Nephron progenitor cell (in vitro differentiated cells): ENCODE data around the gene DLL1.
A peak's percentile ranks its signal among the peaks of the same experiment; 100 is the strongest.

ENCODE experiments used
- DNase-seq: peaks from one replicate; pipeline ENCODE4 v3.0.0; 2021
- H3K27ac Mint-ChIP-seq: 2 replicates; pipeline ENCODE4 v1.8.0; 2021; ENCODE audit warnings: mild to moderate bottlenecking, moderate library complexity, mixed read lengths
- H3K27me3 Mint-ChIP-seq: 2 replicates; pipeline ENCODE4 v1.8.0; 2021; ENCODE audit warnings: mild to moderate bottlenecking, low read depth, mixed read lengths; ENCODE audit not compliant: poor library complexity
- H3K36me3 Mint-ChIP-seq: 2 replicates; pipeline ENCODE4 v1.8.0; 2021; ENCODE audit warnings: low read depth, mixed read lengths
- H3K4me1 Mint-ChIP-seq: 2 replicates; pipeline ENCODE4 v1.8.0; 2021; ENCODE audit warnings: mixed read lengths
- H3K4me3 Mint-ChIP-seq: 2 replicates; pipeline ENCODE4 v1.8.0; 2021; ENCODE audit warnings: mild to moderate bottlenecking, moderate library complexity, mixed read lengths
- H3K9me3 Mint-ChIP-seq: 2 replicates; pipeline ENCODE4 v1.8.0; 2021; ENCODE audit warnings: mild to moderate bottlenecking, moderate library complexity, mixed read lengths
- CTCF ChIP-seq: fragments of 200-600 bp; sonication (generic); IDR thresholded peaks from 2 replicates; pipeline ENCODE4 v1.5.0; 2021; ENCODE audit warnings: antibody characterized with exemption

The DLL1 gene

GRCh38 chr6:170296746-170297575 is 6.1 kb upstream of the DLL1 start:
- peak overlapping the region; percentile 58 for H3K4me3 Mint-ChIP-seq

DNA sequence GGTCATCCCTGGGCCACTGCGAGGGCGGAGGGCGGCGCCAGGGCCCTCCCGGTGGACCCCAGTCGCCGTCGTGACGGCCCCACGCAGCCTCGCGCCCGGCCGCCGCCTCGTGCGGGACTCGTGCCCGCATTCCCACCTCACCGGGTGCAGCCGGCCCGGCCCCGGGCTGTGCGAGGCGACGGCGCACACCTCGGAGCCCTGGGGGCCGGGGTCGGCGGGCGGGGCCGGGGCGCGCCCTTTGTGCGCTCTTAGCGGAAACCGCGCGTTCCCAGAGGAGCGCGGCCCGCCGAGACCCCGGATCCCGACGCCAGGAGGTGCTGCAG is 5.5 kb upstream of the DLL1 start:
- H3K36me3 Mint-ChIP-seq, result peaks cover 16% of the 10 kb centered on the region
- peak; percentile 57 for DNase-seq

More at GRCh38 chr6:170296746-170297575, 6.1 kb upstream of the DLL1 start:
- TF ChIP-seq CTCF, result no peak
- Mint-ChIP-seq H3K4me1 (peaks cover 32% of the 10 kb centered on the region), H3K9me3 (peaks cover 23% of the 10 kb centered on the region), H3K36me3 (peaks cover 22% of the 10 kb centered on the region), H3K27me3 (peaks cover 63% of the 10 kb centered on the region), H3K27ac (no peak overlapping the region)
- DNase-seq, result no peak

GRCh38 chr6:170295510-170296422 is 4.9 kb upstream of the DLL1 start:
- DNase-seq, result peak; percentile 72
- H3K4me1 Mint-ChIP-seq, result peaks cover 36% of the 10 kb centered on the region

More for the DNA sequence above, 5.5 kb upstream of the DLL1 start:
- peaks cover 36% of the 10 kb centered on the region for H3K4me1 Mint-ChIP-seq
- no peak overlapping the region for H3K27ac Mint-ChIP-seq
- H3K9me3 Mint-ChIP-seq, result peaks cover 17% of the 10 kb centered on the region
- H3K4me3 Mint-ChIP-seq, result no peak overlapping the region
- TF ChIP-seq CTCF, result no peak
- peaks cover 67% of the 10 kb centered on the region for H3K27me3 Mint-ChIP-seq

GRCh38 chr6:170294813-170295509 is 4.1 kb upstream of the DLL1 start:
- peaks cover 4% of the 10 kb centered on the region for H3K36me3 Mint-ChIP-seq
- H3K27me3 Mint-ChIP-seq, result peaks cover 64% of the 10 kb centered on the region
- H3K27ac Mint-ChIP-seq, result no peak overlapping the region
- H3K4me3 Mint-ChIP-seq, result peak overlapping the region; percentile 89
- H3K4me1 Mint-ChIP-seq, result peaks cover 36% of the 10 kb centered on the region
- TF ChIP-seq CTCF, result no peak
- no peak for DNase-seq
- H3K9me3 Mint-ChIP-seq, result peaks cover 3% of the 10 kb centered on the region

More at GRCh38 chr6:170295510-170296422, 4.9 kb upstream of the DLL1 start:
- no peak for TF ChIP-seq CTCF
- Mint-ChIP-seq H3K27me3 (peaks cover 66% of the 10 kb centered on the region), H3K36me3 (peaks cover 12% of the 10 kb centered on the region), H3K4me3 (peak overlapping the region; percentile 81), H3K27ac (no peak overlapping the region), H3K9me3 (peaks cover 11% of the 10 kb centered on the region)

- Mint-ChIP-seq H3K36me3 (no peaks in the 10 kb centered on the region), H3K27ac (no peak overlapping the region), H3K4me3 (peak overlapping the region; percentile 89), H3K27me3 (peaks cover 65% of the 10 kb centered on the region), H3K9me3 (no peaks in the 10 kb centered on the region), H3K4me1 (peaks cover 36% of the 10 kb centered on the region)
- TF ChIP-seq CTCF, result no peak
- no peak for DNase-seq
Measured at GRCh38 chr6:170294298-170294730, 3.4 kb upstream of the DLL1 start.
